OCI-LY3 (cell line): Measurements from ENCODE around the gene KCNMA1.

Experiments
- EZH2phosphoT487 ChIP-seq: fragments of 200-600 bp; shearing (Covaris generic); IDR thresholded peaks from 2 replicates; pipeline ENCODE4 v1.6.1; 2018; ENCODE audit warnings: antibody characterized with exemption, mixed run types, low read depth
- TF ChIP-seq, protein P1 (sequence below): fragments of 200-600, 300-600 bp; sonication (generic); IDR thresholded peaks from 2 replicates; pipeline ENCODE4 v1.5.1; 2014; ENCODE audit warnings: antibody characterized with exemption, low read length, low read depth

GRCh38 chr10:77157248-77158019 is 480.2 kb downstream of the KCNMA1 start:
- TF ChIP-seq, protein P1, sequence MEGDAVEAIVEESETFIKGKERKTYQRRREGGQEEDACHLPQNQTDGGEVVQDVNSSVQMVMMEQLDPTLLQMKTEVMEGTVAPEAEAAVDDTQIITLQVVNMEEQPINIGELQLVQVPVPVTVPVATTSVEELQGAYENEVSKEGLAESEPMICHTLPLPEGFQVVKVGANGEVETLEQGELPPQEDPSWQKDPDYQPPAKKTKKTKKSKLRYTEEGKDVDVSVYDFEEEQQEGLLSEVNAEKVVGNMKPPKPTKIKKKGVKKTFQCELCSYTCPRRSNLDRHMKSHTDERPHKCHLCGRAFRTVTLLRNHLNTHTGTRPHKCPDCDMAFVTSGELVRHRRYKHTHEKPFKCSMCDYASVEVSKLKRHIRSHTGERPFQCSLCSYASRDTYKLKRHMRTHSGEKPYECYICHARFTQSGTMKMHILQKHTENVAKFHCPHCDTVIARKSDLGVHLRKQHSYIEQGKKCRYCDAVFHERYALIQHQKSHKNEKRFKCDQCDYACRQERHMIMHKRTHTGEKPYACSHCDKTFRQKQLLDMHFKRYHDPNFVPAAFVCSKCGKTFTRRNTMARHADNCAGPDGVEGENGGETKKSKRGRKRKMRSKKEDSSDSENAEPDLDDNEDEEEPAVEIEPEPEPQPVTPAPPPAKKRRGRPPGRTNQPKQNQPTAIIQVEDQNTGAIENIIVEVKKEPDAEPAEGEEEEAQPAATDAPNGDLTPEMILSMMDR = no peak
- TF ChIP-seq EZH2phosphoT487 = no peak
